ENCODE data around the gene MARVELD1. TPM values are rescaled to one million over a fixed set of nuclear protein-coding genes. Genes with fewer than 3 reads are reported as not detected.

The MARVELD1 gene
- total RNA-seq, 1 experiment from 2014 or later = 53.1 TPM

DNA sequence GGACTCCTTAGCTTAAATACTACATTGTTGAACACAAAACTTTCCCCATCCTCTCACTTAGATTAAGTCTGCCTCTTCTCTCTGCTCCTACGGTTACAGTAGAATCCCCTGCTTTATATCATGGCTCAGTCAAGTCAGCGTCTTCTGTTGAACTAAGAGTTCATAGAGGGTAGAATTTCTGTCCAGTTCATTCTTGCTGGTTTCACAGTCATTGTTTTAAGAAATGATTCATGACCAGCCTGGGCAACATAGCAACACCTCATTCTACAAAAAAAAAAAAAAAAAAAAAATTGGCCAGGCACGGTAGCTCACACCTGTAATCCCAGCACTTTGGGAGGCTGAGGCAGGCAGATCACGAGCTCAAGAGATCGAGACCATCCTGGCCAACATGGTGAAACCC is 19.7 kb downstream of the MARVELD1 start:
- DNase-seq (ENCODE audit: low read depth, low spot score) = no peak
- TF ChIP-seq POLR2AphosphoS5 (IDR thresholded peaks at IDR 0.05; ENCODE audit: low read depth, low read length) (no peak), TCF7L2 (IDR thresholded peaks at IDR 0.05; ENCODE audit: low read depth, low read length) (no peak)
- no peak for ATAC-seq
- Histone ChIP-seq H3K27me3 (ENCODE audit: control insufficient read depth, insufficient read depth, low read length) (no peaks in the 10 kb centered on the region), H3K9me3 (ENCODE audit: control insufficient read depth, insufficient read depth, low read depth, low read length) (no peaks in the 10 kb centered on the region; the same call in 1 of the 2 replicates), H3K4me3 (ENCODE audit: low read depth in 2 of 2, low read length in 2 of 2) (no peak overlapping the region), H3K36me3 (ENCODE audit: control insufficient read depth, insufficient read depth, low read length) (peaks cover 4% of the 10 kb centered on the region; the same call in 1 of the 2 replicates), H3K27ac (ENCODE audit: low read length) (no peak overlapping the region), H3K4me1 (ENCODE audit: control insufficient read depth, insufficient read depth, low read length) (peaks cover 4% of the 10 kb centered on the region; the same call in 1 of the 2 replicates)
- no TSS peak for BruUV-seq (replicated peaks)
- intact Hi-C loops (cut with micrococcal nuclease; ENCODE audit: unreplicated experiment) = loop anchor here (2.0 kb wide), 1 partner anchor 56 kb away; no protein-coding TSS in a partner anchor
- in situ Hi-C loops (cut with HindIII; ENCODE audit: low pct_unique_long_range_greater_than_20kb, low sequenced_read_pairs) = no loop called here
- POLR2A ChIA-PET = no interaction called here
- CTCF ChIA-PET = interaction anchor here (0.7 to 2.5 kb wide), 2 partner anchors 24 to 54 kb away, joined by 7 to 12 read pairs; no protein-coding TSS in a partner anchor

GRCh38 chr10:97734021-97734420 is 20.5 kb downstream of the MARVELD1 start:
- intact Hi-C loops (cut with micrococcal nuclease; ENCODE audit: unreplicated experiment) (no loop called here), in situ Hi-C loops (cut with HindIII; ENCODE audit: low pct_unique_long_range_greater_than_20kb, low sequenced_read_pairs) (no loop called here)
- H3K9me3 ChIP-seq (ENCODE audit: control insufficient read depth, insufficient read depth, low read depth, low read length) = no peaks in the 10 kb centered on the region; the same call in 1 of the 2 replicates
- peaks cover 4% of the 10 kb centered on the region; the same call in 1 of the 2 replicates for H3K4me1 ChIP-seq (ENCODE audit: control insufficient read depth, insufficient read depth, low read length)
- DNase-seq (ENCODE audit: low read depth, low spot score) = no peak
- no peak overlapping the region for H3K4me3 ChIP-seq (ENCODE audit: low read depth in 2 of 2, low read length in 2 of 2)
- no peaks in the 10 kb centered on the region for H3K27me3 ChIP-seq (ENCODE audit: control insufficient read depth, insufficient read depth, low read length)
- H3K36me3 ChIP-seq (ENCODE audit: control insufficient read depth, insufficient read depth, low read length) = peaks cover 4% of the 10 kb centered on the region; the same call in 1 of the 2 replicates
- CTCF ChIA-PET = interaction anchor here (0.7 to 2.5 kb wide), 2 partner anchors 25 to 54 kb away, joined by 7 to 12 read pairs; no protein-coding TSS in a partner anchor
- no peak for ATAC-seq
- POLR2A ChIA-PET = interaction anchor here (0.5 kb wide), 2 partner anchors 11 to 33 kb away, joined by 3 read pairs; no protein-coding TSS in a partner anchor
- no peak overlapping the region for H3K27ac ChIP-seq (ENCODE audit: low read length)
- TF ChIP-seq SIN3A (IDR thresholded peaks at IDR 0.05; ENCODE audit: borderline replicate concordance, insufficient read depth, low read depth, low read length) (no peak), TCF7L2 (IDR thresholded peaks at IDR 0.05; ENCODE audit: low read depth, low read length) (no peak), POLR2AphosphoS5 (IDR thresholded peaks at IDR 0.05; ENCODE audit: low read depth, low read length) (no peak), REST (IDR thresholded peaks at IDR 0.05; ENCODE audit: insufficient read depth in 1 of 2, low read depth in 2 of 2, low read length in 1 of 2) (no peak), CTCF (IDR thresholded peaks at IDR 0.05) (no peak)
- no TSS peak for BruUV-seq (replicated peaks)

DNA sequence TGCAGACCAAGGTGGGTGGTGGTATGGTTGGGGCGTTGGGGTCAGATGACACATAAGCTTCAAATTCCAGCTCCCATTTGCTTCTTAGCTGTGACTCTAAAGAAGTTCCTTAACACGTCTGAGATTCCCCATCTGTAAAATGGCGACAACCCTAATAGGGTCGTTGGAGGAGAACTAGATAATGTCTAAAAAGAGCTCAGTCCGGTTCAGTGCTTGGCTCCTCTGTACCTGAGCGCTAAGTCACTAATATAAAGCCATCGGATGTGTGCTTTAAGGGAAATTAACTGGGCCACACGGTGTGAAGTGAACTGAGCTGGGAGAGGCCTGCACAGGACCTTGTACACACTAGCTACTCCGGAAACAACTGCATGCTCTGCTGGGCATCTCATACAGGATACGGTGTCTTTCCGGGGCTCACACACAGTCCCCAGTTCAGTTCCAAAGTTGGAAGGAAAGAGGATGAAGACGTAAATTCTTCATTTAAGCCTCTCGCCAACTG is 22.9 kb downstream of the MARVELD1 start:
- H3K9me3 ChIP-seq (ENCODE audit: control insufficient read depth, insufficient read depth, low read depth, low read length) = no peaks in the 10 kb centered on the region; the same call in 1 of the 2 replicates
- ChIA-PET POLR2A (interaction anchor here (0.6 to 1.2 kb wide), 6 partner anchors 13 to 392 kb away, joined by 3 to 8 read pairs (median 3); no protein-coding TSS in a partner anchor), CTCF (interaction anchor here (0.8 to 1.1 kb wide), 4 partner anchors 8 to 35 kb away, joined by 3 to 5 read pairs (median 3); partner anchors contain the start of gene MARVELD1)
- no peak for DNase-seq (ENCODE audit: low read depth, low spot score)
- TF ChIP-seq CTCF (IDR thresholded peaks at IDR 0.05) = no peak
- peaks cover 15% of the 10 kb centered on the region for H3K36me3 ChIP-seq (ENCODE audit: control insufficient read depth, insufficient read depth, low read length)
- peak overlapping the region; percentile 92 for H3K27ac ChIP-seq (ENCODE audit: low read length)
- H3K4me1 ChIP-seq (ENCODE audit: control insufficient read depth, insufficient read depth, low read length) = peaks cover 4% of the 10 kb centered on the region; the same call in 1 of the 2 replicates
- no peaks in the 10 kb centered on the region for H3K27me3 ChIP-seq (ENCODE audit: control insufficient read depth, insufficient read depth, low read length)
- in situ Hi-C loops (cut with HindIII; ENCODE audit: low pct_unique_long_range_greater_than_20kb, low sequenced_read_pairs) (no loop called here), intact Hi-C loops (cut with micrococcal nuclease; ENCODE audit: unreplicated experiment) (no loop called here)
- ATAC-seq = peak; percentile 54
- no TSS peak for BruUV-seq (replicated peaks)
- H3K4me3 ChIP-seq (ENCODE audit: low read depth in 2 of 2, low read length in 2 of 2) = peak overlapping the region; percentile 70 to 87

Data from Panc1 (cell line).